Calu3 (cell line): Measurements from ENCODE around the gene CDC27. TPM values are rescaled to one million over a fixed set of nuclear protein-coding genes. Genes with fewer than 3 reads are reported as not detected.

ENCODE experiments used
- BruUV-seq: library from RNA; stranded (reverse); fragments of 400-500 nt; replicated peaks from 2 replicates; lab custom pipeline; 2021; lab: Mats Ljungman, UMichigan
- CTCF ChIA-PET: fragments of 300-600 bp; sonication (Branson Sonifier 250); formaldehyde crosslinking; loops from one replicate; lab custom pipeline; 2022; ENCODE audit warnings: antibody characterized with exemption; lab: Charles Lee
- DNase-seq: peaks from one replicate; pipeline ENCODE4 v3.0.0; 2022
- H3K27ac Mint-ChIP-seq: one replicate; pipeline ENCODE4 v1.8.0; 2022; ENCODE audit warnings: mixed read lengths; ENCODE audit not compliant: unreplicated experiment
- H3K27me3 Mint-ChIP-seq: one replicate; pipeline ENCODE4 v1.8.0; 2022; ENCODE audit warnings: mixed read lengths; ENCODE audit not compliant: unreplicated experiment
- H3K36me3 Mint-ChIP-seq: one replicate; pipeline ENCODE4 v1.8.0; 2022; ENCODE audit warnings: mild to moderate bottlenecking, moderate library complexity, mixed read lengths; ENCODE audit not compliant: insufficient read depth, unreplicated experiment
- H3K4me1 Mint-ChIP-seq: one replicate; pipeline ENCODE4 v1.8.0; 2022; ENCODE audit warnings: mild to moderate bottlenecking, low read depth, mixed read lengths; ENCODE audit not compliant: unreplicated experiment
- H3K4me3 Mint-ChIP-seq: one replicate; pipeline ENCODE4 v1.8.0; 2022; ENCODE audit warnings: mild to moderate bottlenecking, low read depth, moderate library complexity, mixed read lengths; ENCODE audit not compliant: unreplicated experiment
- H3K9me3 Mint-ChIP-seq: one replicate; pipeline ENCODE4 v1.8.0; 2022; ENCODE audit warnings: low read depth, mixed read lengths; ENCODE audit not compliant: unreplicated experiment
- CTCF ChIP-seq: fragments of 200-600 bp; IDR thresholded peaks from one replicate; pipeline ENCODE4 v1.8.0; 2022; ENCODE audit warnings: antibody characterized with exemption; ENCODE audit not compliant: unreplicated experiment
- intact Hi-C: fragments of 100-400 bp; cut with micrococcal nuclease; formaldehyde crosslinking; loops from one replicate; pipeline ENCODE4 v1.10.0; 2022; ENCODE audit not compliant: unreplicated experiment
- total RNA-seq: library from RNA; stranded (reverse); gene quantifications from 2 replicates; pipeline ENCODE4 v1.2.3, GENCODE V29; 2022

The CDC27 gene
- total RNA-seq, 1 experiment from 2014 or later, result 132 TPM

GRCh38 chr17:47204722-47205418 lies 15.8 kb upstream of the CDC27 start:
- Mint-ChIP-seq H3K4me3 (peak overlapping the region; percentile 4), H3K4me1 (peaks cover 26% of the 10 kb centered on the region), H3K9me3 (peaks cover 2% of the 10 kb centered on the region), H3K36me3 (no peaks in the 10 kb centered on the region), H3K27me3 (no peaks in the 10 kb centered on the region), H3K27ac (peak overlapping the region; percentile 33)
- BruUV-seq, result TSS peak; percentile 92
- TF ChIP-seq CTCF, result no peak
- CTCF ChIA-PET, result interaction anchor here (0.6 kb wide), 1 partner anchor 128 kb away, joined by 4 read pairs; no protein-coding TSS in a partner anchor
- intact Hi-C loops, result no loop called here
- no peak for DNase-seq

DNA sequence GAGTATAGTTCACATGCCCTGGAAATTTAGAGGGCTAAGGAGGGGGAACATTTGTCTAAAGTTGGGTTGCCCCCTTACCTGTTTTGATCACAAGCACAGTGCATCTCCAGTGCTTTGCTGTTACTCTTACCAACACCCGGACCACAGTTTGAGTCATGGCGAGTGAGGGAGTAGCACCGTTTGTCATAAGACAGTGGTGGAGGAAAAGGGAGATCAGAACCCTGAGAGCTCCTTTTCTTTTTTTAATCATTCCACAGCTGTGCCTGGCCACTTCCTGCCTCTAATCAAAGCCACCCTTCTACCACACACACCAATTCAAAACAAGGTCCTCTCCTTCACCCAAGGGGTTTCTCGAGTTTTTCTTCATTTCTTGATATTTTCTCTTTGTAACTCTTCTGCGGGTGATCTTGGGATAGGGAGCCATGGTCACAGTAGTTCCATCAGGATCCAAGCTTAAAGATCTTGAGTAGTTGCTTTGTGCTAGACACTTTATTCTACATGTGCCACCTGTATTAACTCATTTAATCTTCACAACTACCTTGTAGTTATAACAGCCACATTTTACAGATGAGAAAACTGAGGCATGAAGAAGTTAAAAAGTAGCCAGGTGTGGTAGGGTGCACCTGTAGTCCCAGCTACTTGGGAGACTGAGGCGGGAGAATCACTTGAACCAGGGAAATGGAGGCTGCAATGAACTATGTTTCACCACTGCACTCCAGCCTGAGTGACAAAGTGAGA lies 15.1 kb upstream of the CDC27 start:
- Mint-ChIP-seq H3K27me3 (no peaks in the 10 kb centered on the region), H3K27ac (no peak overlapping the region), H3K4me3 (no peak overlapping the region), H3K9me3 (peaks cover 2% of the 10 kb centered on the region), H3K4me1 (peaks cover 26% of the 10 kb centered on the region), H3K36me3 (no peaks in the 10 kb centered on the region)
- intact Hi-C loops, result no loop called here
- CTCF ChIA-PET, result no interaction called here
- no peak for TF ChIP-seq CTCF
- BruUV-seq, result no TSS peak
- no peak for DNase-seq

GRCh38 chr17:47201166-47201565 lies 12.1 kb upstream of the CDC27 start:
- no peak for DNase-seq
- CTCF ChIA-PET, result interaction anchor here (0.5 to 1.0 kb wide), 3 partner anchors 12 to 108 kb away, joined by 3 to 4 read pairs (median 3); partner anchors contain the start of gene CDC27
- no peak for TF ChIP-seq CTCF
- no TSS peak for BruUV-seq
- intact Hi-C loops, result no loop called here
- no peak overlapping the region for H3K4me3 Mint-ChIP-seq
- H3K27ac Mint-ChIP-seq, result no peak overlapping the region
- H3K4me1 Mint-ChIP-seq, result peaks cover 25% of the 10 kb centered on the region
- no peaks in the 10 kb centered on the region for H3K36me3 Mint-ChIP-seq
- H3K9me3 Mint-ChIP-seq, result peaks cover 2% of the 10 kb centered on the region
- H3K27me3 Mint-ChIP-seq, result no peaks in the 10 kb centered on the region

- intact Hi-C loops, result no loop called here
These were observed 11.2 kb upstream of the CDC27 start for GRCh38 chr17:47200325-47200664.

More at GRCh38 chr17:47200325-47200664, 11.2 kb upstream of the CDC27 start:
- no TSS peak for BruUV-seq
- Mint-ChIP-seq H3K27me3 (no peaks in the 10 kb centered on the region), H3K4me1 (peaks cover 16% of the 10 kb centered on the region), H3K27ac (no peak overlapping the region), H3K36me3 (no peaks in the 10 kb centered on the region), H3K4me3 (no peak overlapping the region), H3K9me3 (peaks cover 5% of the 10 kb centered on the region)
- no peak for DNase-seq
- TF ChIP-seq CTCF, result no peak
- CTCF ChIA-PET, result interaction anchor here (1.0 kb wide), 1 partner anchor 11 kb away, joined by 3 read pairs; the partner anchor contains the start of gene CDC27
